PC-9 (cell line): ENCODE results near the gene PEPD.

Experiments used
- CTCF ChIP-seq: fragments of 200-600 bp; sonication (generic); conservative IDR thresholded peaks from 2 replicates; pipeline ENCODE4 v1.6.1; 2017; ENCODE audit warnings: mixed run types, antibody characterized with exemption, mild to moderate bottlenecking, moderate library complexity
- EZH2 ChIP-seq: fragments of 200-600 bp; sonication (generic); IDR thresholded peaks from 2 replicates; pipeline ENCODE4 v1.8.0; 2017; ENCODE audit warnings: antibody characterized with exemption, low read depth

- TF ChIP-seq CTCF (no peak), EZH2 (no peak)
Measured at GRCh38 chr19:33418871-33419787, 102.5 kb downstream of the PEPD start.
